ENCODE measurements around the gene ADPRS.

Gene ADPRS

DNA sequence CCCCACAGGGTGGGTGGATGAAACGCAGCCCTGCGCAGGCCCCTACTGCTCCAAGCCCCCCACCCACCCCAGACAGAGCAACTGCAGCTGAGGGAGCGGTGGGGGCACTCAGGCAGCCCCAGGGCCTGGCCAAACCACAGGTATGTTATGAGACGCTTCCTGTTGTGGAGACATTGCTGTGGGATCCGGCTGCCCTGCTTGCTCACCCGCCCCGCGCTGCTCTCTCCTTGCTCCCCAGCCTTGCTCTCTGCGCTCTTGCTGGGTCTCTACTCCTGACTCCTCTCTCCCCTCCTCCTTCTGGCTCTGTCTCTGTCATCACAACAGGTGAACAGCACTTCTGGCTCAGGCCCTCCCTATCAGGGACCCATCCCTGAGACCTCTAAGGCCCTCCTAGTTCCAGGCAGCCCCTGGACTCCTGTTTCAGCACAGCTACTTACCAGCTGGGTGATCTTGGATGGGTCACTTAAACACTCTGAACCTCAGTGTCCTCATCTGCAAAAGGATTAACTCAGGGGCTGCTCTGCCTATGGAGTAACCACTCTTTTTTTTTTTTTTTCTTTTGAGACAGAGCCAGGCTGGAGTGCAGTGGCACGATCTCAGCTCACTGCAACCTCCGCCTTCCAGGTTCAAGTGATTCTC, 20.5 kb downstream of the ADPRS start:
- DNase-seq = no peak

DNA sequence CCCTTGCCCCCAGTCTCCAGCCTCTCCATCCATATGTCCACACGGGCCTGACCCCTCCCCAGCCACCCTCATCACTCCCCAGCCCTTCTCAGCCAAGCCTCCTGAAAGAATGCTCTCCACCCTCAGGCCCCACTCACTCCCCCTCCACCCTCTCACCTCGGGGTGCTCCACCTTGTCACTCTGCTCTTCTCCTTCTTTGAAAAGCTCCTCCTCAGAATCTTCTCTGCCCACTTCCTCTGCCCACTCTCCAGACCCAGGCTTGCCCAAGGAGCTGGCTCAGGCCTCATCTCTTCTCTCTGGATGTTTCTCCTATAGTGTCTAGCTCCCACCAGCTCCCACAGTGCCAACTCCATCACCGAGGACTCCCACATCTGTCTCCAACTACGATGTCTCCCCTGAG, 22.5 kb downstream of the ADPRS start:
- DNase-seq = no peak

DNA sequence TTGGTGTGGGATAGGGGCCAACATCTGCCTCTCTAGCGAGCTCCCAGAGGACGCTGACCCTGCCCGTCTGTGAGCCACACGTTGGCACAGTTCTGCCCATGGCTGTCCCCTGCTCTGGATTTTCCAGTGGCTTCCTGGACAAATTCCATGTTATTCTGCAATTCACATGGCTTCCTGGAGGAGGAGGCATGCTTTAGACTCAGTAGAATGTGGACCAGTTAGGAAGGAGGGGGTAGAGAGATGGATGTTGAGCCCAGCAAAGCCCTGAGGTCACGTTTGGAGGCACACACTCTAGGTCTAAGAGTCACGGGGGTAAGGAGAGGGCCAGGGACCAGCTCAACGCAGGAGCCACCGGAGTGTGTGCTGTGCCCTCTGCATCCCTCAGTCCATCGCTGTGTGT, 24.1 kb downstream of the ADPRS start:
- DNase-seq = no peak

DNA sequence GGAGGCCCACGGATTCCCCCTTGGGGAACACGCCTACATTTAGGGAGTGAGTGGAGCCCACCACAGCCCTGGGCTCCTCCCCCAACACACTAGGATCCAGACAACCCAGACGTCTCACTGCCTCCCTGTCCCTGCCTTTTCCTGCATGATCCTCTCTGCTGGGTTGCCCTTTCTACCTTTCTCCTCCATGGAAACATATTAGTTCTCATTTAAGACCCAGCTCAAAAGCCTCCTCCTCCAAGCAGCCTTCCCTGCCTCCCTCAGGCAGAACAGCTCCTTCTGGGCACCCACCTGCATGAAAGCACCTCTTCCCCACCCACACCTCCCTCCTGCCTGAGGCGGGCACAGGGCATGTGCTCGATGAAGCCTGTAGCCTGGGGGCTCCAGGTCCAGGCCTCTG, 25.7 kb downstream of the ADPRS start:
- no peak for DNase-seq

DNA sequence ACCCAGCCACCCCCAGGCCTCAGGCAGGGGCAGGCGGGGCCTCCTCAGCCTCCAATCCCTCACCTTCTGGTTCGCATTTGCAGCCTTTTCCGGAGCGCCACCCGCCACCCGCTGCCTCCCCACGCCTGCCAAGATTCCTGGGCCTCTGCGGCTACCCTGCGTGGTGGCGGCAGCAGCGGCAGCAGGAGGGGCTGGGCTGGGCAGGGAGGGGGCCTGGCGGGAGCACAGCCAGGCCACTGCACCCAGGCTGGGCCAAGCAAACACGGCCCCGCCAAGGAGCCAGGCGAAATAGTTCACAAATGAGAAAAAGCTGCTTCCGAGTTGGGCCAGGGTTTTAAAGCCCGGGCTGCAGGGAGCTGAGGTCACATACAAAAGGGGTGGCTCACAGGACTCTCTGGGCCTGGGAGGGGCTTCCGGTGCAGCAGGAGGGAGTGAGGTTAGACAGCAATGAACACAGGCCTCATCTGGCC, 26.5 kb downstream of the ADPRS start:
- no peak for DNase-seq

DNA sequence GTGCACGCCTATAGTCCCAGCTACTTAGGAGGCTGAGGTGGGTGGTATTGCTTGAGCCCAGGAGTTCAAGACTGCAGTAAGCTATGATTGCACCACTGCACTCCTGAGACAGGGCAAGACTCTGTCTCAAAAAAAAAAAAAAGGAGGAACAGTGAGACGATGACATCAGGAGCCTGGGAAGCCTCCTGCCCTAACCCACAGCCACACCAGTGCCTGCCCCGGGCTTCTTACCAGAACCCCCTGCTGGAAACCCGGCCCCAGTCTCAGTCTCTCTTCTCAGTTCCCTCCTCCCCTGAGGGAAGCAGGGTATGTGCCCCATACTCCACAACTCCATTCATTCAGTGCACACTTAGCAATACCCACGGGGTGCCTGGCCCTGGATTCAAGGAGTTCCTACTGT, 27.2 kb downstream of the ADPRS start:
- DNase-seq = no peak

DNA sequence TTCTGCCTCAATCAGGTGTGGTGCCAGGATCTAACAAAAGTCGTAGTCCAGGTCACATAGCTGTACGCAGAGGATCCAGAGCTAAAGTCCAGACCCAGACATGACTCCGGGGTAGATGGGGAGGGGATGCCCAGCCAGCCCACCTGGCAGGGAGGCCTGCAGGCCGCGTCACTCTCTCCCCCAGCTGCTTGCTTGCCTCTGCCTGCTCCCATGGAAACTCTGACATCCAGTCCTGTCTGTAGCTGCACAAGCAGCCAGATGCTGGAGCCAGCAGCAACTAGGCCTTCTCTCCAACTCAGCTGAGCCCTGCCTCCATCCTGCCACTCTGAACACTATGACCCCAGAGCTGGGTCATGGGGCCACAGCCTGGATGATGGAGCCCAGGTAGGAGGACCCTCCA, 28.2 kb downstream of the ADPRS start:
- DNase-seq = no peak

DNA sequence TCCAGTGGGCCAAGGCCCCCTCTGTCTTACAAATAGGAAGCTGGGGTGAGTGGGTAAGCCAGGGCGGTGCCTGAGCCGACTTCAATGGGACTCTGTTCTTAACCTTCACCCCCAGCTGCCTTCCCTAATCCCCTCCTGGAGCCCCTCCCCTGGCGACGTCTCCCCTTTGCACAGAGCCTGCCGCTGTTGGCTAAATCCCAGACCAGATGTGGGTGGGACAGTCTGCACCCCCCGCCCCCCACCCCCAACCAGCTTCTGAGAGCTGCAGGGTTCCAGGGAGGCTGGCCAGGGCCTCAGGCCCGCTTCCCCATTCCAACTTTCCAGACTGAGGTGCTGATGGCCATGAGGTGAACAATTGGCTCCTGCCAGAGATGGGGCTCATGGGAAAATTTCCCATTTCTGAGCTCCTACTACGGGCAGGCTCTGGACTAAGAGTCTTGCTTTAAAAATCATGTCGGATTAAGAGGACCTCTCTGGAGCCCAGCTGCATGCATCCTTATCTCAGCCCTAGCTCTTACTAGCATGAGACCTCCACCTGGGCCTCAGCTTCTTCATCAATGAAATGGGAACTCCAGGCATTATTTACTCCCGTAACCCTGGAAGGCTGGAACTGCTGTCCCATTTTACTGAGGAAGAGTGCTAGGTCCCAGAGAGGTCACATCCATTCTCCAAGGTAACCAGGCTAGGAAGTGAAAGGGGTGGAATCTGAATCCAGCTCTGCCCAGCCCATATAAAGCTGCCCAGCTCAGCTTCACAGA, 29.9 kb downstream of the ADPRS start:
- DNase-seq = no peak

DNA sequence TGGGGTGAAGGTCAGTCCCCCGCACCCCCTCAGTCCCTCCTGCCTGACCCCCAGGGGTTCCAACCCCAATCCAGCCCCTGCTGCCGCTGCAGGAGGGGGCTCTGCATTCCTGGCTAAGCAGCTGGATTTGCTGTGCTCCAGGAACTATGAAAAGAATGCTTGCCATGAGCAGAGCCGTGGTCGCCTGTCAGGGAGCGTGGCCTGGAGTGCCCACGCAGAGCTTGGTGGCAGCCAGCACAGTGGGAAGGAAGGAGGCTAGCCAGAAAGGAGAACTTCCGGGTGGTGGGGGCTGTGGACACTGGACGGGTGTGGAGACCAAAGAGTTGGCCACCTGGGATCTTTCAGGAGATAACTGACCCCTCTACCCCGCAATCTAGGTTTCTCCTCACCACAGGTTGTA, 30.8 kb downstream of the ADPRS start:
- no peak for DNase-seq

DNA sequence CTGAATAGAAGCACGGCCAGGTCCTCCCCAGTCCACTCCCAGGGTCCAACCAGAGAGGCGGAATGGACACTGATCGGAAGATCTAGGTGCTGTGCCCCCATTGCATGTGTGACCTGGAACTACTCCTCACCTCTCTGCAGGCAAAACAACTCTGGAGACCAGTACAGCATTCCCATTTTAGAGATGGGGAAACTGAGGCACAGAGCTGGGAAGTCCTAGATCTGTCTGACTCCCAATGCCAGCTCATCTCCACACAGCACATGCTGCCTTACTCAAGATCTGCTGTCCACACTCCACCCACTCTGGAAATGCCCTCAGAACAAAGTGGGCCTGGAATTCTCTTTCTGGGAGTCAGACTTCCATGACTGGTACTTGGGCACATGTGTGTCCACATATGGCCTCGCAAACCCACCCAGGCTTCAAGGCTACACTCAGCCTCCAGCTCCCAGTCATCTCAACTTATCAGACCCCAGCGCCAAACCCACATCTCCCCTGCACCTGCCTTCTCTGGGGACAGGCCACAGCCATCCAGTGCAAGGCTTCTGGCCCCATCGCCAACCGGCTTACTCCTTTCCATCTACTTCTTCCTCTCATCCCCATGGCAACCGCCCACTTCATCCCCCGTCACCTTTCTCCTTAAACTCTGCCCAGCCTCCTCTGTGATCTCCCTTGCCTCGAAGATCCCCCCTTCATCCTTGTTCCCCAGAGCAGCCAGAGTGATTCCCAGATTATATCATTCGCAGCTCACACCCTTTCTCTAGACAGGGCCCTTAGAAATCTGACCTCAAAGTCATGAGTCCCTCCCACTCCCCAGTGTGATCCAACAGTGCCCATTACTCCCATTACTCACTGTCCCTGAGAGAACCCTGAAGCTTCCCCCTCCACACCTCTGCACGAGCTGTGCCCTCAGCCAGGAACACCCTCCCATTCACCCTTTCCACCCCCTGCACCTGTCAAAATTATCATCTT, 33.7 kb downstream of the ADPRS start:
- DNase-seq = no peak

DNA sequence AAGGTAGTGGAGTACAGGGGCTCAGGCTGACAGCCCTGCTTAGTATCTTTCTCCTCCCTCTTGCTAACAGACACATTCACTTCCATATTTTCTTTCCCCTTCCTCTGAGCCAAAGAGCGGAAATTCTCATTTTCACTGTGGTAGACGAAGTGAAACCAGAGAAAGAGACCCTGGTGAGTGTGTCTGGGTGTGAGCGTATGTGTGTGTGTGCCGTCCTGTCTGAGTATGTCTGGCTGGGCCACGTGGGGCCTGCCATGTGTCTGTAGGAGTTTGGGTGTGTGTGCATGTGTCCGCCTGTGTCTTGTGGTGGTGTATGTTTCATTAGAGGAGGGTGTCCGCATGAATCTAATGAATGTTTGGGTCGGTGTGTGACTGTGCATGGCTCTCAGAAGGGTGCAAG, 34.7 kb downstream of the ADPRS start:
- DNase-seq = no peak

DNA sequence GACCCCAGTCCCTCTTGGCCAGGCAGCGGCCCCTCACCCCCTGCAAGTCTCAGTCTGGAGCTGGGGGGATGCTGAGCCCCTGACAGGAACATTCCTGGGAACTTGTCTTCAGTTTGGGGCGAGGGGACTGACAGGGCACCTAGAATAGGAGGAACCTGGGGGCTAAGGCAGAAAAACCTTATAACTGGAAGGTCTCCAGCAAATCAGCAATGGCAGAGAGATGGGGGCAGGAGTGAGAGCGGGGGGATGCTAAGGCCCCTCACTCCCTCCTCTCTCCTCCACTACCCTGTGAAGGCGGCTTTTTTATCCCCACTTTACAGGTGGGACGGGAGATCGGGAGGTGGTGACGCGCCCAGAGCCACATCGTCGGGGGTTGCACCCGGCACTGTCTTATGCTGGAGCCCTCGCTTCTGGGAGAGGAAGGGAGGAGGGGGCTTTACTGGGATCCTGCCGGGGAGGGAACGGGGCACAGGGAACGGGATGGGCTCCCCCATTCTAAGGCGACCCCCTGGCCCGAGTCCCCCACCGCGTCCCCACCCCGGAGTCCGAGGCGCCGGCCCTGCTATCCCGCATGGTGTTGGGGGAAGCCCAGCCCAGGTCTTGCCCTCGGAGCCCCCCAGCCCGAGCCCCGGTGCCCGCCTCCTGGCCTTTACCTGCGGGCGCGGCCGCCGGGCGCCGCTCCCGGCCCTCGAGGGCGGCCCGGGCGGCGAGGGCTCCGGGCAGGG, 35.9 kb downstream of the ADPRS start:
- no peak for DNase-seq

DNA sequence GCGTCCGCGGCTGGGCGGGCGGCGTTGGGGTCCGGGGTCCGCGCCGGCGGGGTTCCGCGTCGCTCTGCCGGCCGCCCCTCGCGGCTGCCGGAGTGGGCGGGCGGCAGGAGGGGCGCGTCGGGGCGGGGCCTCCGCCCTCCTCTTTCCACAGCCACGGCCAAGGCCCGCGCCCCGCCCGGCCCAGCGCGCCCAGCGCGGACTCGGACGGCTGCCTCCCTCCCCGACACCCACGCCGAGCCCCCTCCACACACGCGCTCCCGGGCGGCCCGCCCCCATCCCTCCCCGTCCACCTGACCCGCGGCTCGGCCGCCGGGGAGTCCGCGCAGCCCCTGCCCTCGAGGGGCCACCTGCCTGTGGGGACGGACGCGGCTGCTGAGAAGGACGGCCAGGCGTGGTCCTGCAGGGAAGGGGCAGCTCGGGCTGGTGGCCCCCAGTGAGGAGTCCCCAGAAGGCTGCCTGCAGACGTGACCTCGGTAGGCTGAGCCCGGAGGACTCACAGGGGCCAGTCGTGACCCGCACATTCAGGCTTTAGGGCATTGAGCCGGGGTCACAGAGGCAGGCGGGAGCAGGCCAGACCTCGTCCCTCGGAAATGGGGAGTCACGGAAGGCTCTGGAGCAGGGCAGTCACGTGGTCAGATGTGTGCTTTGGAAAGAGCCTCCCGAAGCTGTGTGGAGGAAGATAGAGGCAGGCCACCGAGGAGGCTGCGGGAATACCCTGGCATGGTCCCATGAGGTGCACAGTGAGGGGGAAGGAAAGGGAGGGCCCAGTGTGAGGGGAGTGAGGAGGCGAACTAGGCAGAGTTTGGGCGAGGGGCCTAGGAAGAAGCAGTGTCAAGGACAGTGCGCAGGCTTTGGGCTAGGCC, 36.7 kb downstream of the ADPRS start, which contains the start of gene COL8A2:
Gene COL8A2 (minus strand): TSS at position 94 of the 863 bp plus-strand sequence. CDS start 24,980 bp downstream, outside the sequence.
- no peak for DNase-seq

DNA sequence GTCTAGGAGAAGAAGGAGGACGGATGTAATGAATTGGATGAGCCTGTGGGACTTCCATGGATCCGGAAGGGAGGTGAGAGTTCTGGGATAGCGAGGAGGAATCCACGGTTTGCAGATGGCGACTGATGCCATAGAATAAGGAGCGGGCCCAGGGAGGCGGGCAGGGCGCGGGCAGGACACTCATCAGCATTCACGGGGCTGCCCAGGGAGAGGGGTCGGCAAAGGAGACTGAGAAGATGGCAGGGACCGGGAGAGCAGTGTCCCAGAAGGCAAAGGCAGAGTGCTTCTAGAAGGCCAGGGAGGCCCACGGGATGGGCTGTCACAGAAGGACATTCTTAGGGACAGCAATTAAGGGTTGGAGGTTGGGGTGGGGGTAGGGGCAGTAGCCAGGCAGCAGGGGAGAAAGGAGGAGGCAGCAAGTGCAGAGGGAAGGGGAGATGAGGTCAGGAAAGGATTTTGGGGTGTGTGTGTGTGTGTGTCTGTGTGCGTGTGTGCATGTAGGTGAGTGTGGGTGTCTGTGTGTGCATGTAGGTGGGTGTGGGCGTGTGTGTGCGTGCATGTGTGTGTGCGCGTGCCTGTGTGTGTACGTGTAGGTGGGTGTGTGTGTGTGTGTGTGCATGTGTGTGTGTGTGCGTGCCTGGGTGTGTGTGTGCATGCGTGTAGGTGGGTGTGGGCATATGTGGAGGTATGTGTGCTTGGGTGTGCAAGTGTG, 37.5 kb downstream of the ADPRS start:
- no peak for DNase-seq

DNA sequence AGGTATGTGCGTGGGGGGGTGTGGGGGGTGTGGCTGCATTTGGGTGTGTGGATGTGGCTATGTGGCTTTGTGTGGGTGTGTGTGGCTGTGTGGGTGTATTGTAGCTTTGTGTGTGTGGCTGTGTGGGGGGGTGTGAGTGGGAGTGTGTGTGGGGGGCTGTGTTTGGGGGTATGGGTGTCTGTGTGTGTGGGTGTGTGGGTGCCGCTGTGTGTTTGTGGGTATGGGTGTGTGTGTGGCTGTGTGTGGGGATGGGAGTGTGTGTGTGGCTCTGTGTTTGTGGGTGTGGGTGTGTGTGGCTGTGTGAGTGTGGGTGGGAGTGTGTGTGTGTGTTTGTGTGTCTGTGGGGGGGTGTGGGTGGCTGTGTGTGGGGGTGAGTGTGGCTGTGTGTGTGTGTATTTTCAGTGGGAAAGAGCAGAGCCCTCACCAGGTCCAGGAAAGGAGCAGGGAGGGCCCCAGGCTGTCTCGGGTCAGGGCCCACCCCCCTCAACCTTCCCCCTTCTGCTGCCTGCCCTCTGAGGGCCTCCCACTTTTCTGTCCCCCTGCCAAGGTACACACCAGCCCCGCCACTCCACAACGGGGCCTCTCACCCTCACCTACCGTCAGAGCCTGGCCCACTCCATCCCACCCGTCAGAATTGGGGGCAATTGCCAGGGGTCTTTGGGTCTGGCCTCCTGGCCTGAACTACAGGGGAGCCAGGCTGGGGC, 38.3 kb downstream of the ADPRS start:
- DNase-seq = no peak

DNA sequence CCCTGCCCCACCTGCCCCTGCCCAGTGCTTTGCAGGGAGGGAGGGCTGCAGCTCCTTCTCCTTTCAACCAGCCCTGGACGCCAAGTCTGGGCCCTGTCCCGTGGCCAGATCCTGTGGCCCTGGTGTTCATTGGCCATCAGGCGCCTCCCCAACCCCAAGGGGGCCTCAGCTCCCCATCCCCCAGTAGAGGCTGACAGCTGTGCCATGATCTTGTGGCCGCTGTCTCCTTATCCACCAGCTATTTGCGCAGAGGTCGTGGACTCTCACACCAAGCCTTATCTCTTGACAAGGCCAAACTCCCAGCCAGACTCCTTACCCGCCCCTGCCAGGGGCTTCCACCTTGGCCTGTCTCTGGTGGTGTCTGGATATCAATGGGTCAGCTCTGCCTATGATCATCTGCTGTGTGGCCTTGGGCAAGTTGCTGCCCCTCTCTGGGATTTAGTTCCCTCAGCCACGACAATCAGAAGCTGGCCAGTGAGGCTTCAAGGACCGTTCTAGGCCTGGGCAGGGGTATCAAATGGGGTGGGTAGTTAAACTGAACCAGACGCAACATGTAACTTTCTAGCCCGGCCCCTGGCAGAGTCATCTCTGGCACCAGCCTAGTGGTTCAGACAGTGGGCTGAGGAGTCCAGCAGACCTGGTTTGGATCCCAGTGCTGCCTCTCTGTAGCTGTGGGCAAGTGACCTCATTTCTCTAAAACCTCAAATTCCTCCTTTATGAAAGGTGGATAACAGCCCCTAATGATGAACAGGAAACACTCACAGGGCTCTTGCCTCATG, 39.6 kb downstream of the ADPRS start:
- DNase-seq = no peak

DNA sequence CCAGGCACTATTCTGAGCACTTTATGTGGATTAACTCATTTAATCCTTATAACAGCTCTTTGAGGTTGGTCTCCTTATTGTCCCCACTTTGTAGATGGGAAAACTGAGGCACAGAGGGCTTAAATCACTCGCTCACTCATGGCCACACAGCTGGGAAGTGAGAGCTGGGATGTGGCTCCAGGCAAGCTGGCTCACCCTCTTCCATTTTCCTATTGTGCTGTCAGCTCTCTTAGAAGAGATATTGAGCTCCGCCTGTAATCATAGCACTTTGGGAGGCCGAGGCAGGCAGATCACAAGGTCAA, 40.2 kb downstream of the ADPRS start:
- DNase-seq = no peak

DNA sequence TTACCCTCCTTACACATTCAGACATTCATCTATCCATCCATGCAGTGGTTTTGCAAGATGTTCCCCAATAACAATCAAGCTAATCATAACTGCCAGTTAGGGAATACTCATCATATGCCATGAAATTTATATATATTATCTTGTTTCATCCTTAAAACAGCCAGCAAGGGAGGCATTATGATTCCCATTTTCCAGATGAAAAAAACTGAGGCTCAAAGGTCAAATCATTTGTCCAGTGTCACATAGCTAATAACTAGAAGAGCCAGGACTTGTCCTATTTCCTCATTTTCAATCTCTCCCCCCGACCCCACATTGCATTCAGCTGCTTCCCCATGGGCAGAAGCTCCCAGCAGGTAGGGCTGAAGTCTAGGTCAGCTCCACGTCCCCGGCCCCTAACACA, 43.3 kb downstream of the ADPRS start:
- no peak for DNase-seq

DNA sequence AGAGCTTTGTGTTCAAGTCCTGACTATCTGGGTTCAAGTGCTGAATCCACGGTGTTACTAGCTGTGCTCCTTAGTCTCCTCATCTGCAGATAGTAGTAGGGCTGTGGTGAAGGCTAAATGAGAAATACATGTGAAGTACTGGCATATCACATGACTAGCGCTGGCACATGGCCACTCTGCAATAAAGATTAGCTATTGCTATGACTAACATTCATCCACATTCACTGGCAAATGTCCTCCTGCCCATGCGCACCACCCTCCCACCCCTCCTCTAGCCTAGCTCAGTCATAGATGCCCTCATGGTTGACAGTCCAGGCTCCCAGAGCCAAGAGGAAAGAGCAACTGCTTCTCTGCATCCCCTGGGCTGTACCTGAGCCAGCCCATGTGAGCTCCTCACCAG, 44.8 kb downstream of the ADPRS start:
- no peak for DNase-seq

DNA sequence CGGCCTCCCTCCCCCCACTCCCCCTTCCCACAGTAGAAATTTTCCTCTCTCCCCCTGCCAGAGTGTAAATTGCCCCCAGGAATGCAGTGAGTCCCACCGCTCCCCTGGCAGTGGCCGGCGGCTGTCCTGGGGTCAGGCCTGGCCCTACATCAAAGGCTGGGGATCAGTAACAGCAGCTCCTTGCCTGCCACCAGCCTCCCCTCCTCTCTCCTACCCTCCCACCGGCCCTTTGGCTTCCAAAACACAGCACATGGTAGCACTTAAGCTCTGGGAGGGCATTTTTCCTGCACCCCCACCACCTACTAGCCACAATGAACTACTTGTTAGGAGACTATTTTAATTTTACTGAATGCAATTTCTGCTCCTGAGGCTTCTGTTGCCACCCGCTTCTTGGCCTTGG, 45.3 kb downstream of the ADPRS start:
- no peak for DNase-seq

Measured in NCI-H1436 treated with DMSO at 0.1 percent for 48 hours (cell line).